ENCODE data around the gene SUSD1. TPM values are rescaled to one million over a fixed set of nuclear protein-coding genes. Genes with fewer than 3 reads are reported as not detected.
"Not testable (repeated sequence)": the region's sequence is repeated elsewhere in the genome, so short reads cannot be mapped to it uniquely, and the experiment has no call there.

Gene SUSD1
- total RNA-seq, 1 experiment from 2014 or later = 19.5 TPM

GRCh38 chr9:112086627-112087026 lies 88.5 kb downstream of the SUSD1 start:
- no peaks in the 10 kb centered on the region for H3K4me1 ChIP-seq
- peak in 1 of 2 experiments; percentile 55 for DNase-seq
- no peaks in the 10 kb centered on the region for H3K27me3 ChIP-seq
- H3K4me3 ChIP-seq = no peak overlapping the region
- H3K36me3 ChIP-seq = peaks cover 6% of the 10 kb centered on the region
- peaks cover 8% of the 10 kb centered on the region; the same call in 1 of the 2 replicates for H3K9me3 ChIP-seq (replicated peaks)
- no peak overlapping the region for H3K27ac ChIP-seq

GRCh38 chr9:112084907-112085306 lies 90.2 kb downstream of the SUSD1 start:
- Histone ChIP-seq H3K9me3 (replicated peaks) (peaks cover 8% of the 10 kb centered on the region; the same call in 1 of the 2 replicates), H3K27me3 (no peaks in the 10 kb centered on the region)
- DNase-seq = no peak

GRCh38 chr9:112084334-112084733 lies 90.8 kb downstream of the SUSD1 start:
- H3K4me3 ChIP-seq = no peak overlapping the region
- no peak for DNase-seq
- peaks cover 12% of the 10 kb centered on the region; the same call in 1 of the 2 replicates for H3K36me3 ChIP-seq
- no peaks in the 10 kb centered on the region for H3K27me3 ChIP-seq
- H3K9me3 ChIP-seq (replicated peaks) = peaks cover 8% of the 10 kb centered on the region; the same call in 1 of the 2 replicates
- H3K4me1 ChIP-seq = no peaks in the 10 kb centered on the region
- H3K27ac ChIP-seq = no peak overlapping the region

More at GRCh38 chr9:112084907-112085306, 90.2 kb downstream of the SUSD1 start:
- Histone ChIP-seq H3K36me3 (peaks cover 9% of the 10 kb centered on the region), H3K4me1 (no peaks in the 10 kb centered on the region), H3K27ac (no peak overlapping the region), H3K4me3 (no peak overlapping the region)

- no peaks in the 10 kb centered on the region for H3K4me1 ChIP-seq
- H3K27ac ChIP-seq = no peak overlapping the region
- no peak for DNase-seq
- H3K36me3 ChIP-seq = peaks cover 9% of the 10 kb centered on the region; the same call in 1 of the 2 replicates
- H3K27me3 ChIP-seq = no peaks in the 10 kb centered on the region
- H3K4me3 ChIP-seq = no peak overlapping the region
- peaks cover 5% of the 10 kb centered on the region; the same call in 1 of the 2 replicates for H3K9me3 ChIP-seq (replicated peaks)
Measured at GRCh38 chr9:112081918-112082729, 93.0 kb downstream of the SUSD1 start.

GRCh38 chr9:112080831-112081542 lies 94.1 kb downstream of the SUSD1 start:
- H3K4me1 ChIP-seq = no peaks in the 10 kb centered on the region
- DNase-seq = no peak
- H3K36me3 ChIP-seq = peaks cover 7% of the 10 kb centered on the region; the same call in 1 of the 2 replicates
- no peaks in the 10 kb centered on the region for H3K27me3 ChIP-seq
- no peak overlapping the region for H3K4me3 ChIP-seq
- H3K27ac ChIP-seq = no peak overlapping the region
- H3K9me3 ChIP-seq (replicated peaks) = peaks cover 5% of the 10 kb centered on the region; the same call in 1 of the 2 replicates

DNA sequence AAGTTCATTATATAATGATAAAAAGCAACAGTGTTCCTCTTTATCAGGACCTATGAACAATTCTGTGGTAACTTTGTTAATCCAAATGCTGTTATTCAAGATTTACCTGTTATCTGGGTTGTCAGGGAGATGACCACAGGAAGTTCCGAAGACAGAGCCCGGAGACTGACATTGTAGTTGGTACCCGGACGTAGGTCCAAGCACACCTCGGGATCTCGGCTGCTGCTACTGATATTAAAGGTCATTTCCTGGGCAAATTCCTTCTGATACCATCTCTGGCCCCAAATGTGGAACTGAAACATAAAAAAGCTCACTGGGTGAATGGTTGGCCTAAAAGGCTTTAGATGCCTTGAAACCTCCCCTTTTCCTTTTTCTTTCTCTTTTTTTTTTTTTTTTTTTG lies 96.7 kb downstream of the SUSD1 start:
- no peak for DNase-seq
- Histone ChIP-seq H3K4me1 (peaks cover 12% of the 10 kb centered on the region), H3K4me3 (no peak overlapping the region), H3K27ac (no peak overlapping the region), H3K36me3 (peaks cover 7% of the 10 kb centered on the region; the same call in 1 of the 2 replicates), H3K27me3 (no peaks in the 10 kb centered on the region), H3K9me3 (replicated peaks) (peaks cover 5% of the 10 kb centered on the region; the same call in 1 of the 2 replicates)

DNA sequence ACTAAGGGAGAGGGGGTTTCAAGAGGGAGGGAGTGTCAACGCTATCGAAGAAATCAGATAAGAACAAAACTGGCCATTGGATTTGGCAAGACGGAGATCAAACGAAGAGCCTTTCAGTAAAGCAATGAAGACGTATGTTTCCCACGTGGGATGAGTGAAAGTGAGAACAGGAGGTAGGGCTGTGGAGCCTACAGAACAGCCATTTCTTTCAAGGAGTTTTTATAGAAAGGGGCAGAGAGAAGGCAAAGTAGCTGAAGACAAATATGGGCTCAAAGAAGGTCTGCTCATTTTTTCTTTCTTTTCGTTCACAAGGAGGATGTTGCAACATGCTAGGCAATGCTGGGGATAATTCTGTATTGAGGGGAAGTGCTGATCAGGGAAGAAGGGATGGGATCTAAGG lies 98.3 kb downstream of the SUSD1 start:
- Histone ChIP-seq H3K4me3 (no peak overlapping the region), H3K36me3 (peaks cover 7% of the 10 kb centered on the region; the same call in 1 of the 2 replicates), H3K9me3 (replicated peaks) (no peaks in the 10 kb centered on the region), H3K27ac (no peak overlapping the region), H3K4me1 (peaks cover 21% of the 10 kb centered on the region), H3K27me3 (no peaks in the 10 kb centered on the region)
- no peak for DNase-seq

DNA sequence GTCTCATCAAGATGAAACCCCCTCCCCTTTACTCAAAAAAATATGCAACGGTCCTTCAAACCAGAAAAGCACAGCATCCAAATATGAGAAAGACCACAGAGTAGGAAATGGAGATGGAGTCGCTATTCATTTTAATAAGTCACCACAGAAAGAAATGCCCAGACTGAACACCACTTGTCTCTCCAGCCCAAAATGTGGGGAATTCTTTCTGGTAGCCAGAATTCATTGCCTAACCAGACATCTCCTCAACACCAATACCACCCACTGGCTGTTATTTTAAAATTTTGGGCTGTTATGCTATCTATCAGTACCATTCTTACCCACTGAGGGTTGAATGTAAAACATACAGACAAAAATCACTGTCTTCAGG lies 100.1 kb downstream of the SUSD1 start:
- Histone ChIP-seq H3K36me3 (peaks cover 4% of the 10 kb centered on the region; the same call in 1 of the 2 replicates), H3K4me3 (peak overlapping the region; percentile 31), H3K4me1 (peaks cover 25% of the 10 kb centered on the region), H3K27me3 (no peaks in the 10 kb centered on the region), H3K9me3 (replicated peaks) (no peaks in the 10 kb centered on the region), H3K27ac (peak overlapping the region; percentile 88)
- DNase-seq = no peak

GRCh38 chr9:112074250-112075008 lies 100.7 kb downstream of the SUSD1 start:
- peak overlapping the region; percentile 31 for H3K4me3 ChIP-seq
- DNase-seq = peak; percentile 97 to 98
- H3K27ac ChIP-seq = peak overlapping the region; percentile 88
- no peaks in the 10 kb centered on the region for H3K27me3 ChIP-seq
- no peaks in the 10 kb centered on the region for H3K36me3 ChIP-seq
- H3K9me3 ChIP-seq (replicated peaks) = no peaks in the 10 kb centered on the region
- peaks cover 28% of the 10 kb centered on the region for H3K4me1 ChIP-seq

DNA sequence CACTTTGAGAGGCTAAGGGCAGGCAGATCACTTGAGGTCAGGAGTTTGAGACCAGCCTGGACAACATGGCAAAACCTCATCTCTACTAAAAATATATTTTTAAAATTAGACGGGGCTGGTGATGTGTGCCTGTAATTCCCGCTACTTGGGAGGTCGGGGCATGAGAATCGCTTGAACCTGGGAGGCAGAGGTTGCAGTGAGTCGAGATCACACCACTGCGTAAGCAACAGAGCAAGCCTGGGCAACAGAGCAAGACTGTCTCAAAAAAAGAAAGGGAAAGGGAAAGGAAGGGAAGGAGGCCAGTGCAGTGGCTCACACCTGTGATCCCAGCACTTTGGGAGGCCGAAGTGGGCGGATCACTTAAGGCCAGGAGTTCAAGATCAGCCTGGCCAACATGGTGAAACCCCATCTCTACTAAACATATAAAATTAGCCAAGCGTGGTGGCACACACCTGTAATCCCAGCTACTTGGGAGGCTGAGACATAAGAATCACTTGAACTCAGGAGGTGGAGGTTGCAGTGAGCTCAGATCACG lies 101.4 kb downstream of the SUSD1 start:
- peaks cover 35% of the 10 kb centered on the region for H3K4me1 ChIP-seq
- peak overlapping the region; percentile 88 for H3K27ac ChIP-seq
- not testable (repeated sequence) for H3K36me3 ChIP-seq; DNase-seq; H3K27me3 ChIP-seq; H3K4me3 ChIP-seq; H3K9me3 ChIP-seq (replicated peaks)

GRCh38 chr9:112072721-112073638 lies 102.1 kb downstream of the SUSD1 start:
- Histone ChIP-seq H3K4me3 (no peak overlapping the region), H3K36me3 (no peaks in the 10 kb centered on the region), H3K27ac (peak overlapping the region; percentile 37), H3K27me3 (no peaks in the 10 kb centered on the region), H3K4me1 (peaks cover 36% of the 10 kb centered on the region), H3K9me3 (replicated peaks) (no peaks in the 10 kb centered on the region)
- DNase-seq = peak; percentile 32 to 57

DNA sequence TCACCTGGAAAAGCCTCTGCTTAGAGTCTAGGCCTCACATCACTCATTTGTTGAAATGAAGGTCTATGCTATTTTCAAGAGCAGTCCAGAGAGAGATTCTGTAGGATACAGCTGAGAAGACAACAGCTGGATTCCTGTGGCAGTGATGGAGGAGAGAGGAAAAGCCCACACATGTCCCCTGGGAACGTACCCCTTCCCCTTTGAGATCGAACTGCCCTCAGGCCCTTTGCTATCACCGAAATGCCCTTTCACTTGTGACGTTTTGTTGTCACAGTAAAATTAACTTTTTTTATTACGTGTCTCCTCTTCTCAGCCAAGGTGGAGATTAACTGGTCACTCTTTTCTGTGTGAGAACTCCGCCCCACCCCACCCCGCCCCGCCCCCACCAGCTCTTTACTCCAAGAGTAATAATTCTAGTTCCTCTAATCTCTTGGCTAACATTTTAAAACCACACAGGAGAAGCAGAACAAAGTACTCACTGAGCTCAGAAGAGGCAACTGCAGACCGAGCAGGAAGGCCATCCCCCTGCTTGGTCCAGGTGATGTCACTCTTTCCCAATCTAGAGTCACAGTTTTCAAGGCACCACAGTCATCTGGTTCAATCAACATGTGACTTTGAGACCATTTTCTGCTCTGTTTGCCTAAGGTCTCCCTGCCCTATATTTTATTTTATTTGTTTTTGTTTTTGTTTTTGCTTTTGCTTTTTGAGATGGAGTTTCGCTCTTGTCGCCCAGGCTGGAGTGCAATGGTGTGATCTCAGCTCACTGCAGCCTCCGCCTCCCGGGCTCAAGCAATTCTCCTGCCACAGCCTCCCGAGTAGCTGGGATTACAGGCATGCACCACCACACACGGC lies 105.6 kb downstream of the SUSD1 start:
- Histone ChIP-seq H3K27me3 (no peaks in the 10 kb centered on the region), H3K4me1 (peaks cover 54% of the 10 kb centered on the region), H3K36me3 (no peaks in the 10 kb centered on the region), H3K27ac (peak overlapping the region; percentile 13; the same call in 1 of the 2 replicates), H3K9me3 (replicated peaks) (no peaks in the 10 kb centered on the region), H3K4me3 (no peak overlapping the region)
- peak; percentile 61 to 75 for DNase-seq

All from SJCRH30 (cell line).